GM23338 (cell line): Measurements from ENCODE around the gene ITGA1. TPM values are rescaled to one million over a fixed set of nuclear protein-coding genes. Genes with fewer than 3 reads are reported as not detected.

Experiments
- ATAC-seq: fragments of 200-7000 bp; cut with Tn5 transposase; 3 replicates; pipeline ENCODE4 v1.9.1; 2020
- DNase-seq: peaks from one replicate; pipeline ENCODE4 v3.0.0-alpha.2; 2015; ENCODE audit warnings: low spot score
- H2AFZ ChIP-seq: fragments of 200-600 bp; sonication (generic); 2 replicates; pipeline ENCODE4 v1.8.0; 2016; ENCODE audit warnings: antibody characterized with exemption, mild to moderate bottlenecking, moderate library complexity
- H3F3A ChIP-seq: fragments of 200-600 bp; sonication (generic); replicated peaks from 2 replicates; pipeline ENCODE4 v1.8.0; 2017; ENCODE audit warnings: antibody characterized with exemption, mixed run types, low read depth
- H3K27ac ChIP-seq: fragments of 200-600 bp; sonication (generic); 2 replicates; pipeline ENCODE4 v1.6.1; 2016; ENCODE audit warnings: low read depth
- H3K27me3 ChIP-seq: fragments of 200-600 bp; sonication (generic); 2 replicates; pipeline ENCODE4 v1.8.0; 2016; ENCODE audit warnings: mild to moderate bottlenecking, mixed run types, moderate library complexity; ENCODE audit not compliant: insufficient read depth
- H3K36me3 ChIP-seq: fragments of 200-600 bp; sonication (generic); 2 replicates; pipeline ENCODE4 v1.8.0; 2016; ENCODE audit warnings: mild to moderate bottlenecking; ENCODE audit not compliant: insufficient read depth
- H3K4me1 ChIP-seq: fragments of 200-600 bp; sonication (generic); 2 replicates; pipeline ENCODE4 v1.8.0; 2016; ENCODE audit warnings: mild to moderate bottlenecking, moderate library complexity; ENCODE audit not compliant: insufficient read depth
- H3K4me2 ChIP-seq: fragments of 200-600 bp; sonication (generic); 2 replicates; pipeline ENCODE4 v1.7.1; 2017; ENCODE audit warnings: mixed run types
- H3K4me3 ChIP-seq: fragments of 200-600 bp; sonication (generic); 2 replicates; pipeline ENCODE4 v1.6.1; 2016; ENCODE audit warnings: mixed run types
- H3K79me2 ChIP-seq: fragments of 200-600 bp; sonication (generic); replicated peaks from 2 replicates; pipeline ENCODE4 v1.8.0; 2017; ENCODE audit warnings: mild to moderate bottlenecking; ENCODE audit not compliant: insufficient read depth
- H3K9me2 ChIP-seq: fragments of 200-600 bp; sonication (generic); 2 replicates; pipeline ENCODE4 v1.8.0; 2017; ENCODE audit not compliant: insufficient read depth
- H4K20me1 ChIP-seq: fragments of 200-600 bp; sonication (generic); replicated peaks from 2 replicates; pipeline ENCODE4 v1.8.0; 2017; ENCODE audit warnings: mild to moderate bottlenecking; ENCODE audit not compliant: insufficient read depth
- H3K27ac Mint-ChIP-seq: 2 replicates; pipeline ENCODE4 v1.8.0; 2020; ENCODE audit warnings: inconsistent platforms, mild to moderate bottlenecking, moderate library complexity, mixed read lengths
- H3K27me3 Mint-ChIP-seq: 3 replicates; pipeline ENCODE4 v1.8.0; 2022; ENCODE audit warnings: low read depth, mild to moderate bottlenecking, moderate library complexity, mixed read lengths, inconsistent platforms; ENCODE audit not compliant: insufficient read depth, poor library complexity
- H3K36me3 Mint-ChIP-seq: 3 replicates; pipeline ENCODE4 v1.8.0; 2021; ENCODE audit warnings: low read depth, mild to moderate bottlenecking, inconsistent platforms, moderate library complexity, mixed read lengths
- H3K4me1 Mint-ChIP-seq: 3 replicates; pipeline ENCODE4 v1.8.0; 2020; ENCODE audit warnings: mild to moderate bottlenecking, inconsistent platforms, mixed read lengths
- H3K4me3 Mint-ChIP-seq: 3 replicates; pipeline ENCODE4 v1.8.0; 2021; ENCODE audit warnings: moderate library complexity, mild to moderate bottlenecking, inconsistent platforms, mixed read lengths
- H3K9me3 Mint-ChIP-seq: 3 replicates; pipeline ENCODE4 v1.8.0; 2020; ENCODE audit warnings: moderate library complexity, mild to moderate bottlenecking, inconsistent platforms, mixed read lengths
- CREB1 ChIP-seq: fragments of 250-450 bp; sonication (Bioruptor Pico); IDR thresholded peaks from 2 replicates; pipeline ENCODE4 v1.5.0; 2020; ENCODE audit warnings: low read depth, mild to moderate bottlenecking, moderate library complexity
- CTCF ChIP-seq, 2 experiments: fragments of 200-600 bp in 1 of 2; sonication (generic) in 1 of 2; conservative IDR thresholded peaks; 2 replicates each; pipeline versions ENCODE4 v1.5.1 to v1.6.1; 2016 to 2017; ENCODE audit warnings: antibody characterized with exemption in 2 of 2, low read depth in 2 of 2, mild to moderate bottlenecking in 2 of 2, moderate library complexity in 1 of 2
- JUNB ChIP-seq: IDR thresholded peaks from one replicate; pipeline ENCODE4 v1.6.1; 2016; ENCODE audit warnings: antibody characterized with exemption; ENCODE audit not compliant: unreplicated experiment
- NANOG ChIP-seq: IDR thresholded peaks from 2 replicates; pipeline ENCODE4 v1.6.1; 2016; ENCODE audit warnings: antibody characterized with exemption, borderline replicate concordance
- STAT1 ChIP-seq: IDR thresholded peaks from one replicate; pipeline ENCODE4 v1.6.1; 2016; ENCODE audit warnings: antibody characterized with exemption; ENCODE audit not compliant: unreplicated experiment
- ZNF114 ChIP-seq: fragments of 250-450 bp; sonication (Bioruptor Pico); IDR thresholded peaks from 2 replicates; pipeline ENCODE4 v1.5.0; 2020; ENCODE audit warnings: mild to moderate bottlenecking, moderate library complexity
- ZNF331 ChIP-seq: fragments of 250-450 bp; sonication (Bioruptor Pico); IDR thresholded peaks from 2 replicates; pipeline ENCODE4 v1.5.0; 2020; ENCODE audit warnings: low read depth, mild to moderate bottlenecking, moderate library complexity
- ZNF462 ChIP-seq: fragments of 250-450 bp; sonication (Bioruptor Pico); IDR thresholded peaks from 2 replicates; pipeline ENCODE4 v1.5.0; 2020; ENCODE audit warnings: mild to moderate bottlenecking, moderate library complexity
- polyA plus RNA-seq: library from polyadenylated mRNA; unstranded; fragments of >200 nt; fragmentation: Nextera tagmentation; extraction: Ambion mirVana; gene quantifications from 2 replicates; pipeline ENCODE4 v1.2.1, GENCODE V29; 2016
- total RNA-seq: library from RNA; depleted of rRNA; stranded (reverse); fragments of >200 nt; shearing (Covaris generic); gene quantifications from 2 replicates; pipeline ENCODE4 v1.2.3, GENCODE V29; 2014
- TF ChIP-seq, protein P1 (sequence below): IDR thresholded peaks from one replicate; pipeline ENCODE4 v1.6.1; 2018; ENCODE audit warnings: antibody characterized with exemption; ENCODE audit not compliant: unreplicated experiment

The ITGA1 gene
- total and polyA plus RNA-seq, 2 experiments from 2014 or later = 1.8 to 4.9 TPM

DNA sequence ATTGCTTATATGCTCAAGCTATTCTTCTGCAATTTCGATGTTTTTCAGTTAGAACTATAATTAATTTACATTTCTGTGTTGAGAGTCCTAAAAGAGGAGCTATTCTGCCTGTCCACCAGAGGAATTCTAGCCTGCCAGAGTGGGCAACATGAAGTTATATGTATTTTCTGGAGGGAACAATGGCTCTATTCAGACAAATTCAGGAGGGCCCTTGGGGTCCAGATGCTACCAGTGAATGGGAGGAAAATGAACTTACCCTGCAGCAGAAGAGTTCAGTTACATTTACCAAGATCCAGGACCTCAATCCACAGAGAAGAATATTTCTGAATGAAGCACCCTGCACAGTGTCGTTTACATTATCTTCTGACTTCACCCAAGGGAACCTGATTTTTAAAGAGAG lies 80.7 kb downstream of the ITGA1 start:
- H3K9me2 ChIP-seq = no peaks in the 10 kb centered on the region
- no peak overlapping the region for H3K4me2 ChIP-seq
- ATAC-seq (no peak), DNase-seq (no peak)
- no peak overlapping the region for H3K4me3 ChIP-seq
- H3K79me2 ChIP-seq = no peaks in the 10 kb centered on the region
- no peaks in the 10 kb centered on the region for H3F3A ChIP-seq
- no peak overlapping the region for H3K27ac ChIP-seq
- Mint-ChIP-seq H3K4me1 (no peaks in the 10 kb centered on the region; the same call in 2 of the 3 replicates), H3K27me3 (peaks cover 2% of the 10 kb centered on the region), H3K27ac (no peak overlapping the region), H3K4me3 (no peak overlapping the region), H3K9me3 (no peaks in the 10 kb centered on the region), H3K36me3 (no peaks in the 10 kb centered on the region)
- no peak overlapping the region for H2AFZ ChIP-seq
- no peaks in the 10 kb centered on the region for H3K4me1 ChIP-seq
- TF ChIP-seq STAT1 (no peak), JUNB (no peak), NANOG (no peak), CTCF (conservative IDR thresholded peaks at IDR 0.05; ENCODE audit: low read depth in 2 of 2) (no peak), ZNF331 (CRISPR knock-in tag) (no peak), ZNF114 (CRISPR knock-in tag) (no peak), ZNF462 (CRISPR knock-in tag) (no peak), CREB1 (CRISPR knock-in tag) (no peak)
- TF ChIP-seq, protein P1, sequence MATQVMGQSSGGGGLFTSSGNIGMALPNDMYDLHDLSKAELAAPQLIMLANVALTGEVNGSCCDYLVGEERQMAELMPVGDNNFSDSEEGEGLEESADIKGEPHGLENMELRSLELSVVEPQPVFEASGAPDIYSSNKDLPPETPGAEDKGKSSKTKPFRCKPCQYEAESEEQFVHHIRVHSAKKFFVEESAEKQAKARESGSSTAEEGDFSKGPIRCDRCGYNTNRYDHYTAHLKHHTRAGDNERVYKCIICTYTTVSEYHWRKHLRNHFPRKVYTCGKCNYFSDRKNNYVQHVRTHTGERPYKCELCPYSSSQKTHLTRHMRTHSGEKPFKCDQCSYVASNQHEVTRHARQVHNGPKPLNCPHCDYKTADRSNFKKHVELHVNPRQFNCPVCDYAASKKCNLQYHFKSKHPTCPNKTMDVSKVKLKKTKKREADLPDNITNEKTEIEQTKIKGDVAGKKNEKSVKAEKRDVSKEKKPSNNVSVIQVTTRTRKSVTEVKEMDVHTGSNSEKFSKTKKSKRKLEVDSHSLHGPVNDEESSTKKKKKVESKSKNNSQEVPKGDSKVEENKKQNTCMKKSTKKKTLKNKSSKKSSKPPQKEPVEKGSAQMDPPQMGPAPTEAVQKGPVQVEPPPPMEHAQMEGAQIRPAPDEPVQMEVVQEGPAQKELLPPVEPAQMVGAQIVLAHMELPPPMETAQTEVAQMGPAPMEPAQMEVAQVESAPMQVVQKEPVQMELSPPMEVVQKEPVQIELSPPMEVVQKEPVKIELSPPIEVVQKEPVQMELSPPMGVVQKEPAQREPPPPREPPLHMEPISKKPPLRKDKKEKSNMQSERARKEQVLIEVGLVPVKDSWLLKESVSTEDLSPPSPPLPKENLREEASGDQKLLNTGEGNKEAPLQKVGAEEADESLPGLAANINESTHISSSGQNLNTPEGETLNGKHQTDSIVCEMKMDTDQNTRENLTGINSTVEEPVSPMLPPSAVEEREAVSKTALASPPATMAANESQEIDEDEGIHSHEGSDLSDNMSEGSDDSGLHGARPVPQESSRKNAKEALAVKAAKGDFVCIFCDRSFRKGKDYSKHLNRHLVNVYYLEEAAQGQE = no peak
- H3K27me3 ChIP-seq = no peaks in the 10 kb centered on the region
- H4K20me1 ChIP-seq = no peaks in the 10 kb centered on the region
- H3K36me3 ChIP-seq = no peaks in the 10 kb centered on the region
